ENCODE data around the gene MBP. TPM values are rescaled to one million over a fixed set of nuclear protein-coding genes. Genes with fewer than 3 reads are reported as not detected.

Gene MBP
- total RNA-seq, 1 experiment from 2014 or later: 65.2 TPM

GRCh38 chr18:77123320-77124231 lies 9.0 kb downstream of the MBP start:
- DNase-seq (ENCODE audit: low read depth, low spot score): no peak
- in situ Hi-C loops (cut with HindIII; ENCODE audit: low pct_unique_long_range_greater_than_20kb, low sequenced_read_pairs): no loop called here

- no peak for DNase-seq (ENCODE audit: low read depth, low spot score)
- in situ Hi-C loops (cut with HindIII; ENCODE audit: low pct_unique_long_range_greater_than_20kb, low sequenced_read_pairs): no loop called here
Observed at GRCh38 chr18:77121523-77121922, 11.1 kb downstream of the MBP start.

- in situ Hi-C loops (cut with HindIII; ENCODE audit: low pct_unique_long_range_greater_than_20kb, low sequenced_read_pairs): no loop called here
- DNase-seq (ENCODE audit: low read depth, low spot score): no peak
Observed at GRCh38 chr18:77119851-77120491, 12.6 kb downstream of the MBP start.

GRCh38 chr18:77119101-77119850 lies 13.3 kb downstream of the MBP start:
- DNase-seq (ENCODE audit: low read depth, low spot score): no peak
- in situ Hi-C loops (cut with HindIII; ENCODE audit: low pct_unique_long_range_greater_than_20kb, low sequenced_read_pairs): no loop called here

- DNase-seq (ENCODE audit: low read depth, low spot score): no peak
- in situ Hi-C loops (cut with HindIII; ENCODE audit: low pct_unique_long_range_greater_than_20kb, low sequenced_read_pairs): no loop called here
Observed at GRCh38 chr18:77118256-77119090, 14.1 kb downstream of the MBP start.

GRCh38 chr18:77116201-77117080 lies 16.1 kb downstream of the MBP start:
- in situ Hi-C loops (cut with HindIII; ENCODE audit: low pct_unique_long_range_greater_than_20kb, low sequenced_read_pairs): no loop called here
- no peak for DNase-seq (ENCODE audit: low read depth, low spot score)

- DNase-seq (ENCODE audit: low read depth, low spot score): no peak
Observed at GRCh38 chr18:77115192-77115953, 17.2 kb downstream of the MBP start.

GRCh38 chr18:77114415-77115191 lies 18.0 kb downstream of the MBP start:
- in situ Hi-C loops (cut with HindIII; ENCODE audit: low pct_unique_long_range_greater_than_20kb, low sequenced_read_pairs): no loop called here
- DNase-seq (ENCODE audit: low read depth, low spot score): peak; percentile 98

More at GRCh38 chr18:77115192-77115953, 17.2 kb downstream of the MBP start:
- in situ Hi-C loops (cut with HindIII; ENCODE audit: low pct_unique_long_range_greater_than_20kb, low sequenced_read_pairs): no loop called here

- in situ Hi-C loops (cut with HindIII; ENCODE audit: low pct_unique_long_range_greater_than_20kb, low sequenced_read_pairs): no loop called here
- no peak for DNase-seq (ENCODE audit: low read depth, low spot score)
Observed at GRCh38 chr18:77114152-77114414, 18.5 kb downstream of the MBP start.

GRCh38 chr18:77113361-77114151 lies 19.0 kb downstream of the MBP start:
- no peak for DNase-seq (ENCODE audit: low read depth, low spot score)
- in situ Hi-C loops (cut with HindIII; ENCODE audit: low pct_unique_long_range_greater_than_20kb, low sequenced_read_pairs): no loop called here

GRCh38 chr18:77112747-77113092 lies 19.9 kb downstream of the MBP start:
- no peak for DNase-seq (ENCODE audit: low read depth, low spot score)
- in situ Hi-C loops (cut with HindIII; ENCODE audit: low pct_unique_long_range_greater_than_20kb, low sequenced_read_pairs): no loop called here

- DNase-seq (ENCODE audit: low read depth, low spot score): no peak
- in situ Hi-C loops (cut with HindIII; ENCODE audit: low pct_unique_long_range_greater_than_20kb, low sequenced_read_pairs): no loop called here
Observed at GRCh38 chr18:77111951-77112746, 20.4 kb downstream of the MBP start.

GRCh38 chr18:77111449-77111848 lies 21.1 kb downstream of the MBP start:
- in situ Hi-C loops (cut with HindIII; ENCODE audit: low pct_unique_long_range_greater_than_20kb, low sequenced_read_pairs): no loop called here
- DNase-seq (ENCODE audit: low read depth, low spot score): peak; percentile 32

GRCh38 chr18:77110936-77111335 lies 21.6 kb downstream of the MBP start:
- in situ Hi-C loops (cut with HindIII; ENCODE audit: low pct_unique_long_range_greater_than_20kb, low sequenced_read_pairs): no loop called here
- DNase-seq (ENCODE audit: low read depth, low spot score): no peak
